Activated gamma-delta T cell (primary cell): Measurements from ENCODE around the gene RTRAF.

Experiments used
- DNase-seq: peaks from one replicate; lab custom pipeline; 2025; lab: John Stamatoyannopoulos, UW

Gene RTRAF

DNA sequence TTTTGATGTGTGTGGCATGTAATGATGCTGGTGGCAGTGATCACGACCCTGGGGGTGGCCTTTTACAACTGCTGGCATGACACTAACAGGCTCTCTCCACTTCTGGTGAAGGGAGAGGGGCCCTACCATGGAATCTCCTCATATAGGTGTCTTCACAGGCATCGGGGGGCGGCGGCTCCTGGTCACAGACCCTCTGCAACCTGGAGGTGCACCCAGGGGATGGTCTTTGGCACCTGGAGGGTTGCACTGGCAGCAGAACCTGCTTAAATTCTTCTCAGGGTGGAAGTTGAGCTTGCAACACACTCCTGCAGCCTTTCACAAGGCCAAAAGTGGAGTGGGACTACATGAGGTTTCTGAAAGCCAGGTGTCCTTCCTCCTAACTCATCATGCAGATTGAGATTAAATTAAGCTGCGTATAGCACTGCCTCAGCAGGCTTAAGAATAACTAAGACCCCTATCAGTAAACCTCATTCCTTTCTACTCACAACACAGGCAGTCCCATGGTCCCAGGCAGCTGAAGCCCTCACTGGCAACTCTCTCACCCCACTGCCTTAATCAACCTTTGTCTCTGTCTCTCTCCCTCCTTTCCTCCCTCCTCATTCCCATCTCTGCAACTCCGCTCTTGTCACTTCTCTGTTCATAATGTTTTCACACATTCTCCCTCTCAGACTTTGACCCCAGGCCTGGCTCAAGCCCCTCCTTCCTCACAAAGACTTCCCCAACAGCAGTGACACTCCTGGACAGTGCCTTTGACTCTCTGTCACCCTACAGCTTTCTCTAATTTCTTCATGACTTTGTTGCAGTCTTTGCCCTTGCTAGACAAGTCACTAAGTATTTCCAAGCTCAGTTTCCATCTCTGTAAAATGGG, 60.6 kb downstream of the RTRAF start:
- DNase-seq, result no peak

- no peak for DNase-seq
Observed at GRCh38 chr14:52051251-52051650, 61.9 kb downstream of the RTRAF start.

GRCh38 chr14:52051871-52052270, 62.5 kb downstream of the RTRAF start:
- DNase-seq, result no peak

DNA sequence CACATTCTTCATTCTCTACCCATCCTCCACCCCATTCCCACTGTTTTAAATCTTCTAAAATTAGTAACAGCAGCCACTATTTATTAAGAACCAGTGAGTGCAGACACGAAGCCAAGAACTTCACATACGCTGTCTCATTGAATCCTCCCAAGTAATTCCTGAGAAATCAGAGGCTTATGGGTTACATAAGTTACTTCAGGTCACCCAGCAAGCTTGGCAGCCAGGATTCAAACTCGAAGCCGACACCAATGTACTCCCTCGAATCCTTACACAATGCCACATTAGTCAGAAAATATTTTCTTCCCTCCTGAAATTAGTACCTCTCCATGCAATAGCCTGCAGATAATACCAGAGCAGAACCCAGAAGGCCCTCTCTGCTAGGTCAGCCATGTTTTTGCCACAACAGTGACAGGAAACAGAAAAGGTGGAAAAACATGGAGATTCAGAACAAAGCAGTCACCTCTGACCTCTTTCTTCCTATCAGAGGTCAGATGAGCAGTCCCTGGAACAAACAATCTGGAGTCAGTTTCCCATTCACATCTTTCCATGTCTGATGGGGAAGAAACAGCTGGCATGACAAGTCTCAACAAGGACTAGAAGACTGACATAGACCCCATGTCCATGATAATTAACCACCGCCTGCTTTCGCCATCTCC, 63.1 kb downstream of the RTRAF start:
- no peak for DNase-seq

DNA sequence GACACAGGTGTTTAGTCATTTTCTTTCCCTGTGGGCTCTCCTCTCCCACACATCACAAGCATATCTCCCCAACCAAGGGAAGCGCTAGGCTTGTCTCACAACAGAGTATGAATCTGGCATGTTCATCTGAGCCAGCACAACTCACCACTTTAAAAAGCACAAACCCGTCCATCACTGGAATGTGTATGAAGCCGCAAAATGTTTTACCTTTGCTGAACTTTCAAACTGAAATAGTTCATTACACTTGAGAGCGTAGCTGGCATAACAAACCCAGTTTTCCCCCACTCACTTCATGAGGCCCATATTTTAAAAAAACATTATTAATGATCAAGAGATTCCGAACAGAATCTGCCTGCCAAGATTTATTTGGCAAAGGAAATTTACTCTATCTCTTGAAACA, 63.7 kb downstream of the RTRAF start:
- no peak for DNase-seq

DNA sequence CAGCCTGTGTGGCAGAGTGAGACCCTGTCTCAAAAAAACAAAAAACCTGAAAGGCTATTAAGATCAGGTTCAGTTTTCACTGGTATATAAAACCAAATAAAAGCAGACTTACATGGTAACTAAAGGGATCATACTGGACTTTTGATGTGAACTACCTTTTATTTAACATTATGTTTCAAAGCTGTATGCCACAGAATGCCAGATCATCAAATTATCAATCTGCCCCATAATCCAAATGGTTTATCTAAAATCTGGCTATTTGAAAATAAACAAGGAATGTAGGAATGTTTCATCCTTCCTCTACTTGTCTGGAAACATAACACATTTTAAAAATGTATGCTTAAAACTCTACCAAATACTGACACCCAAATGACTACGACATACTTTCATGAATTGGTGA, 65.3 kb downstream of the RTRAF start:
- DNase-seq, result no peak

DNA sequence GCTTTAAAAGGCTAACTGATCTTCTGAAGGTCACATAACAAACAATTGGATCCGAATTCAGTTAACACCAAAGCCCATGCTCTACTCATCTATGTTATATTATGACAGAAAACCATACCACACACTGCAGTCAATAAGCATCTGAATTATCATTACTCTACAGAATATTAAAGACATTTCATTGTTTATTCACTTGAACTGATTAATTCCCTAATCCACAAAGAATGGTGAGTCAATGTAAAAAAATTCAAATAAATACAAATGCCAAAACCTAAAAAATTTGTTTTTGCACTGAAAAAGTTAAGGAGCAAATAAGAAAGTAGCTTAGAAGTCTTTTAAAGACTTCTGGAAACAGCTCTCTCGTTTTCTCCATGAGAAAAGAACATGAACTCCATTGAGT, 65.8 kb downstream of the RTRAF start:
- no peak for DNase-seq

GRCh38 chr14:52058341-52058740, 69.0 kb downstream of the RTRAF start:
- DNase-seq, result no peak

DNA sequence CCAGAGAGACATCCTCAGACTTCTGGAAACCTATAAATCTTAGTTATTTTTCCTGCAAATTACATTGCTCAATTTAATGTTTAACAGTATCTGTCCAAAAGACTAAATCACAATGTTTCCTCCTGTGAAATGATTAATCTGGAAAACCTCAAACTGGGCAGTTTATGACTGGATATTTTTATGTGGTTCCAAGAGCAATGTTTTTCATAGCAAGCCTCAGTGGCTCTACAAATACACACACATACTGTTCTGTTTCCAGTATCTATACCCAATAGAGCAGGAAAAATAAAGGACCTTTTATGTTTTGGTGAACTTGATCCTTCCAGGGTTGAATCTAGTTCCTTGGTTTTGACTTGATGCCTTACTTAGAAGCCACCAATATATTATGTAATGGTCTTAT, 70.3 kb downstream of the RTRAF start:
- DNase-seq, result no peak

DNA sequence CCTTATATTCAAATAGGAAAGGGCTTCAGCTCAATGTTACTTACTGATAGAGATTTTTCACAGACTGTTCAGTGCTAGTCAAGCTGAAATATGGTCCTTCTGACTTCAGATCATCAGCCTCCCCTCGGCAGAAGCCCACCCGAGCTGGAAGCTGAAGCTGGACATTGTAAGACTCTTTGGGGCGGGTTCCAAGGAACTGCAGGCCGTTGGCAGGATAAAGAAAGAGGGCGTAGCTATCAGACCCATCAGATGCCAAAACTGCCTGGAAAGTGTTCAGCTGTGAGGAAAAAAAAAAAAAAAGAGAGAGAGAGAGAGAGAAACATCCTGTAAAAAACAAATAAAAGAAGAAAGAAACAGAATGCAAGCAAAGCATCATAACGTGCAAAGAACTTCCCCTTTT, 70.7 kb downstream of the RTRAF start:
- no peak for DNase-seq
